CD4-positive, alpha-beta T cell treated with Interleukin-15 for 1 hour (primary cell): ENCODE results near the gene COPB2.
"Not testable (repeated sequence)": the region's sequence is repeated elsewhere in the genome, so short reads cannot be mapped to it uniquely, and the experiment has no call there.

Source experiments
- DNase-seq: peaks from one replicate; pipeline ENCODE4 v3.0.0-alpha.2; 2020

Gene COPB2

GRCh38 chr3:139377378-139377777, 12.1 kb downstream of the COPB2 start:
- DNase-seq, result no peak

GRCh38 chr3:139374099-139374498, 15.3 kb downstream of the COPB2 start:
- no peak for DNase-seq

GRCh38 chr3:139364549-139364948, 24.9 kb downstream of the COPB2 start:
- DNase-seq, result no peak

GRCh38 chr3:139361276-139361675, 28.2 kb downstream of the COPB2 start:
- DNase-seq, result no peak

GRCh38 chr3:139358841-139359562, 30.4 kb downstream of the COPB2 start:
- no peak for DNase-seq

GRCh38 chr3:139357899-139358298, 31.5 kb downstream of the COPB2 start:
- no peak for DNase-seq

GRCh38 chr3:139355891-139356290, 33.6 kb downstream of the COPB2 start:
- no peak for DNase-seq

GRCh38 chr3:139355476-139355875, 34.0 kb downstream of the COPB2 start:
- no peak for DNase-seq

- no peak for DNase-seq
Measured at GRCh38 chr3:139354661-139355060, 34.8 kb downstream of the COPB2 start.

- no peak for DNase-seq
Measured at GRCh38 chr3:139353920-139354556, 35.4 kb downstream of the COPB2 start.

- DNase-seq, result no peak
Measured at GRCh38 chr3:139346771-139347170, 42.7 kb downstream of the COPB2 start.

- DNase-seq, result peak; percentile 85
Measured at GRCh38 chr3:139343895-139344856, 45.3 kb downstream of the COPB2 start, which contains the start of gene MRPS22. Gene MRPS22 (plus strand): TSS chr3:139344020. CDS start chr3:139344027, 7 bp downstream.

GRCh38 chr3:139342054-139342453, 47.4 kb downstream of the COPB2 start:
- DNase-seq, result no peak

GRCh38 chr3:139340784-139341183, 48.7 kb downstream of the COPB2 start:
- DNase-seq, result no peak

GRCh38 chr3:139339219-139339906, 50.1 kb downstream of the COPB2 start:
- no peak for DNase-seq

- no peak for DNase-seq
Measured at GRCh38 chr3:139338405-139338804, 51.0 kb downstream of the COPB2 start.

GRCh38 chr3:139334675-139335074, 54.8 kb downstream of the COPB2 start:
- DNase-seq, result not testable (repeated sequence)

- no peak for DNase-seq
Measured at GRCh38 chr3:139332092-139332491, 57.4 kb downstream of the COPB2 start.

GRCh38 chr3:139329364-139329850, 60.0 kb downstream of the COPB2 start:
- DNase-seq, result peak; percentile 81

GRCh38 chr3:139328356-139328755, 61.1 kb downstream of the COPB2 start:
- no peak for DNase-seq

GRCh38 chr3:139327861-139328260, 61.6 kb downstream of the COPB2 start:
- DNase-seq, result no peak

GRCh38 chr3:139327231-139327630, 62.2 kb downstream of the COPB2 start:
- DNase-seq, result no peak

- DNase-seq, result no peak
Measured at GRCh38 chr3:139326707-139327106, 62.7 kb downstream of the COPB2 start.
